Dermis microvascular lymphatic vessel endothelial cell (primary cell): Measurements from ENCODE around the gene WNK2. TPM values are rescaled to one million over a fixed set of nuclear protein-coding genes. Genes with fewer than 3 reads are reported as not detected.

Source experiments
- DNase-seq, 2 donors: peaks; one replicate each; pipeline versions ENCODE4 v3.0.0 to v3.0.0-alpha.2; 2010; ENCODE audit warnings: low read depth in 2 of 2
- total RNA-seq: library from RNA; depleted of rRNA; stranded (reverse); fragments of >200 nt; gene quantifications from 2 replicates; pipeline ENCODE4 v1.2.1, GENCODE V29; 2014

The WNK2 gene
- total RNA-seq, 1 donor from 2014 or later: under 0.01 TPM

GRCh38 chr9:93185266-93186214, 1.6 kb downstream of the WNK2 start:
- DNase-seq: no peak

GRCh38 chr9:93186215-93186945, 2.4 kb downstream of the WNK2 start:
- DNase-seq: no peak

GRCh38 chr9:93187047-93187446, 3.1 kb downstream of the WNK2 start:
- no peak for DNase-seq

- no peak for DNase-seq
Observed at GRCh38 chr9:93187574-93187973, 3.6 kb downstream of the WNK2 start.

- DNase-seq: no peak
Observed at GRCh38 chr9:93188426-93189368, 4.8 kb downstream of the WNK2 start.

GRCh38 chr9:93189369-93190132, 5.6 kb downstream of the WNK2 start:
- DNase-seq: no peak

GRCh38 chr9:93190133-93190525, 6.2 kb downstream of the WNK2 start:
- no peak for DNase-seq

- DNase-seq: no peak
Observed at GRCh38 chr9:93190656-93191353, 6.9 kb downstream of the WNK2 start.

GRCh38 chr9:93191354-93191660, 7.4 kb downstream of the WNK2 start:
- DNase-seq: no peak

- no peak for DNase-seq
Observed at GRCh38 chr9:93192721-93193387, 8.9 kb downstream of the WNK2 start.

- DNase-seq: no peak
Observed at GRCh38 chr9:93193388-93194220, 9.7 kb downstream of the WNK2 start.

- no peak for DNase-seq
Observed at GRCh38 chr9:93194221-93194625, 10.3 kb downstream of the WNK2 start.

GRCh38 chr9:93194641-93195040, 10.7 kb downstream of the WNK2 start:
- no peak for DNase-seq

GRCh38 chr9:93196096-93197055, 12.4 kb downstream of the WNK2 start:
- DNase-seq: no peak

- DNase-seq: no peak
Observed at GRCh38 chr9:93197670-93198069, 13.7 kb downstream of the WNK2 start.

GRCh38 chr9:93198117-93198837, 14.3 kb downstream of the WNK2 start:
- DNase-seq: no peak
